D721Med (cell line): Measurements from ENCODE around the gene STXBP5L.
"Not testable (repeated sequence)": the region's sequence is repeated elsewhere in the genome, so short reads cannot be mapped to it uniquely, and the experiment has no call there.

ENCODE experiments used
- DNase-seq: peaks from one replicate; pipeline ENCODE4 v3.0.0; 2011; ENCODE audit warnings: low spot score; ENCODE audit not compliant: insufficient read length
- FAIRE-seq: peaks from 2 replicates; lab custom pipeline; 2011; peaks lifted over from hg19 to GRCh38; lab: Jason Lieb, UNC
- CTCF ChIP-seq: IDR thresholded peaks from 2 replicates; pipeline ENCODE4 v1.5.1; 2012; ENCODE audit warnings: mild to moderate bottlenecking, control low read depth; ENCODE audit not compliant: insufficient read depth; ENCODE audit errors: missing control alignments

Gene STXBP5L

GRCh38 chr3:120988994-120989393, 81.0 kb downstream of the STXBP5L start:
- TF ChIP-seq CTCF = no peak
- DNase-seq (no peak), FAIRE-seq (no peak)

GRCh38 chr3:121018917-121019321, 110.9 kb downstream of the STXBP5L start:
- FAIRE-seq (no peak), DNase-seq (no peak)
- TF ChIP-seq CTCF = no peak

GRCh38 chr3:121063628-121064027, 155.6 kb downstream of the STXBP5L start:
- TF ChIP-seq CTCF = no peak
- no peak for DNase-seq

GRCh38 chr3:121064121-121064520, 156.1 kb downstream of the STXBP5L start:
- no peak for DNase-seq
- no peak for TF ChIP-seq CTCF
- FAIRE-seq = no peak

More at GRCh38 chr3:121063628-121064027, 155.6 kb downstream of the STXBP5L start:
- no peak for FAIRE-seq

- DNase-seq (no peak), FAIRE-seq (no peak)
- no peak for TF ChIP-seq CTCF
Observed at GRCh38 chr3:121072133-121072532, 164.1 kb downstream of the STXBP5L start.

- DNase-seq (no peak), FAIRE-seq (no peak)
- TF ChIP-seq CTCF = no peak
Observed at GRCh38 chr3:121073011-121073410, 165.0 kb downstream of the STXBP5L start.

- FAIRE-seq = no peak
- DNase-seq = no peak
Observed at GRCh38 chr3:121075191-121075590, 167.2 kb downstream of the STXBP5L start.

GRCh38 chr3:121078378-121079101, 170.5 kb downstream of the STXBP5L start:
- FAIRE-seq, DNase-seq: not testable (repeated sequence)

More at GRCh38 chr3:121075191-121075590, 167.2 kb downstream of the STXBP5L start:
- no peak for TF ChIP-seq CTCF
